Measurements from ENCODE around the gene KITLG.
A peak's percentile ranks its signal among the peaks of the same experiment; 100 is the strongest.
"Not testable (repeated sequence)": the region's sequence is repeated elsewhere in the genome, so short reads cannot be mapped to it uniquely, and the experiment has no call there.

The KITLG gene

GRCh38 chr12:88538697-88539096 lies 41.6 kb downstream of the KITLG start:
- DNase-seq (ENCODE audit: low read depth), result no peak

- DNase-seq (ENCODE audit: low read depth), result no peak
Measured at GRCh38 chr12:88538250-88538649, 42.0 kb downstream of the KITLG start.

GRCh38 chr12:88530868-88531267 lies 49.4 kb downstream of the KITLG start:
- DNase-seq (ENCODE audit: low read depth), result no peak

- DNase-seq (ENCODE audit: low read depth), result no peak
Measured at GRCh38 chr12:88529531-88530488, 50.5 kb downstream of the KITLG start.

GRCh38 chr12:88522961-88523360 lies 57.3 kb downstream of the KITLG start:
- DNase-seq (ENCODE audit: low read depth), result no peak

- DNase-seq (ENCODE audit: low read depth), result no peak
Measured at GRCh38 chr12:88520436-88520820, 59.8 kb downstream of the KITLG start.

GRCh38 chr12:88519802-88520435 lies 60.4 kb downstream of the KITLG start:
- DNase-seq (ENCODE audit: low read depth), result no peak

GRCh38 chr12:88518863-88519403 lies 61.3 kb downstream of the KITLG start:
- no peak for DNase-seq (ENCODE audit: low read depth)

GRCh38 chr12:88516811-88517210 lies 63.5 kb downstream of the KITLG start:
- no peak for DNase-seq (ENCODE audit: low read depth)

- no peak for DNase-seq (ENCODE audit: low read depth)
Measured at GRCh38 chr12:88510843-88511242, 69.4 kb downstream of the KITLG start.

- DNase-seq (ENCODE audit: low read depth), result no peak
Measured at GRCh38 chr12:88509851-88510250, 70.4 kb downstream of the KITLG start.

- no peak for DNase-seq (ENCODE audit: low read depth)
Measured at GRCh38 chr12:88509347-88509746, 70.9 kb downstream of the KITLG start.

- not testable (repeated sequence) for DNase-seq (ENCODE audit: low read depth)
Measured at GRCh38 chr12:88507851-88508250, 72.4 kb downstream of the KITLG start.

GRCh38 chr12:88507270-88507669 lies 73.0 kb downstream of the KITLG start:
- no peak for DNase-seq (ENCODE audit: low read depth)

- no peak for DNase-seq (ENCODE audit: low read depth)
Measured at GRCh38 chr12:88505696-88506095, 74.6 kb downstream of the KITLG start.

- peak; percentile 70 for DNase-seq (ENCODE audit: low read depth)
Measured at GRCh38 chr12:88503281-88503703, 77.0 kb downstream of the KITLG start.

- DNase-seq (ENCODE audit: low read depth), result no peak
Measured at GRCh38 chr12:88501972-88502938, 78.0 kb downstream of the KITLG start.

- DNase-seq (ENCODE audit: low read depth), result no peak
Measured at GRCh38 chr12:88496891-88497371, 83.3 kb downstream of the KITLG start.

GRCh38 chr12:88496429-88496828 lies 83.8 kb downstream of the KITLG start:
- DNase-seq (ENCODE audit: low read depth), result no peak

GRCh38 chr12:88495031-88495430 lies 85.2 kb downstream of the KITLG start:
- DNase-seq (ENCODE audit: low read depth), result no peak

- no peak for DNase-seq (ENCODE audit: low read depth)
Measured at GRCh38 chr12:88494520-88494919, 85.8 kb downstream of the KITLG start.

GRCh38 chr12:88493636-88494035 lies 86.6 kb downstream of the KITLG start:
- no peak for DNase-seq (ENCODE audit: low read depth)

Data from GM04503 (cell line).